ENCODE measurements around the gene PATL1. TPM values are rescaled to one million over a fixed set of nuclear protein-coding genes. Genes with fewer than 3 reads are reported as not detected.

Gene PATL1
- total RNA-seq, 1 donor from 2014 or later = 30.7 TPM

- DNase-seq (ENCODE audit: extremely low read depth, low read depth, low spot score) = no peak
Observed at GRCh38 chr11:59616396-59616982, 52.3 kb downstream of the PATL1 start.

- peak; percentile 100 for DNase-seq (ENCODE audit: extremely low read depth, low read depth, low spot score)
Observed at GRCh38 chr11:59615637-59616395, 53.0 kb downstream of the PATL1 start, which contains the start of gene OSBP. Gene OSBP, minus strand, starts transcription at chr11:59615774. Its CDS starts 110 bp downstream, at chr11:59615664.

GRCh38 chr11:59615120-59615636 is 53.7 kb downstream of the PATL1 start:
- no peak for DNase-seq (ENCODE audit: extremely low read depth, low read depth, low spot score)

- no peak for DNase-seq (ENCODE audit: extremely low read depth, low read depth, low spot score)
Observed at GRCh38 chr11:59614277-59615119, 54.3 kb downstream of the PATL1 start.

GRCh38 chr11:59611570-59612565 is 57.0 kb downstream of the PATL1 start:
- no peak for DNase-seq (ENCODE audit: extremely low read depth, low read depth, low spot score)

GRCh38 chr11:59610289-59610688 is 58.5 kb downstream of the PATL1 start:
- no peak for DNase-seq (ENCODE audit: extremely low read depth, low read depth, low spot score)

- no peak for DNase-seq (ENCODE audit: extremely low read depth, low read depth, low spot score)
Observed at GRCh38 chr11:59607703-59608454, 61.0 kb downstream of the PATL1 start.

- DNase-seq (ENCODE audit: extremely low read depth, low read depth, low spot score) = no peak
Observed at GRCh38 chr11:59602432-59602831, 66.4 kb downstream of the PATL1 start.

- no peak for DNase-seq (ENCODE audit: extremely low read depth, low read depth, low spot score)
Observed at GRCh38 chr11:59601788-59602187, 67.0 kb downstream of the PATL1 start.

GRCh38 chr11:59600636-59601035 is 68.2 kb downstream of the PATL1 start:
- no peak for DNase-seq (ENCODE audit: extremely low read depth, low read depth, low spot score)

GRCh38 chr11:59600234-59600633 is 68.6 kb downstream of the PATL1 start:
- no peak for DNase-seq (ENCODE audit: extremely low read depth, low read depth, low spot score)

GRCh38 chr11:59598961-59599360 is 69.9 kb downstream of the PATL1 start:
- no peak for DNase-seq (ENCODE audit: extremely low read depth, low read depth, low spot score)

Other genes with a start within 250 kb of the PATL1 start
- not detected in 2 replicates for gene OR5A2, start 242.6 kb downstream of the PATL1 start, total RNA-seq
- not detected in 2 replicates for gene OR5A1, start 232.6 kb downstream of the PATL1 start, total RNA-seq
- not detected in 2 replicates for gene OR4D6, start 212.1 kb downstream of the PATL1 start, total RNA-seq
- gene OR4D10, start 195.7 kb downstream of the PATL1 start, total RNA-seq = not detected in 2 replicates
- not detected in 2 replicates for gene OR4D11, start 165.5 kb downstream of the PATL1 start, total RNA-seq
- not detected in 2 replicates for gene OR4D9, start 157.5 kb downstream of the PATL1 start, total RNA-seq
- gene OSBP, start 53.3 kb downstream of the PATL1 start, total RNA-seq = 26.7 and 33.3 TPM in 2 replicates
- not detected in 2 replicates for gene OR10V1, start 44.8 kb upstream of the PATL1 start, total RNA-seq
- gene STX3, start 86.3 kb upstream of the PATL1 start, total RNA-seq = 70.9 and 77.0 TPM in 2 replicates
- gene MRPL16, start 141.7 kb upstream of the PATL1 start, total RNA-seq = 44.8 and 51.2 TPM in 2 replicates
- gene CBLIF, start 176.5 kb upstream of the PATL1 start, total RNA-seq = not detected in 2 replicates
- gene TCN1, start 197.4 kb upstream of the PATL1 start, total RNA-seq = not detected in 2 replicates
- gene OOSP3, start 209.7 kb upstream of the PATL1 start, total RNA-seq = not detected in 2 replicates

Measured in glomerular endothelial cell (primary cell).